ENCODE measurements around the gene POMGNT2.
"Not testable (repeated sequence)": the region's sequence is repeated elsewhere in the genome, so short reads cannot be mapped to it uniquely, and the experiment has no call there.

Gene POMGNT2

DNA sequence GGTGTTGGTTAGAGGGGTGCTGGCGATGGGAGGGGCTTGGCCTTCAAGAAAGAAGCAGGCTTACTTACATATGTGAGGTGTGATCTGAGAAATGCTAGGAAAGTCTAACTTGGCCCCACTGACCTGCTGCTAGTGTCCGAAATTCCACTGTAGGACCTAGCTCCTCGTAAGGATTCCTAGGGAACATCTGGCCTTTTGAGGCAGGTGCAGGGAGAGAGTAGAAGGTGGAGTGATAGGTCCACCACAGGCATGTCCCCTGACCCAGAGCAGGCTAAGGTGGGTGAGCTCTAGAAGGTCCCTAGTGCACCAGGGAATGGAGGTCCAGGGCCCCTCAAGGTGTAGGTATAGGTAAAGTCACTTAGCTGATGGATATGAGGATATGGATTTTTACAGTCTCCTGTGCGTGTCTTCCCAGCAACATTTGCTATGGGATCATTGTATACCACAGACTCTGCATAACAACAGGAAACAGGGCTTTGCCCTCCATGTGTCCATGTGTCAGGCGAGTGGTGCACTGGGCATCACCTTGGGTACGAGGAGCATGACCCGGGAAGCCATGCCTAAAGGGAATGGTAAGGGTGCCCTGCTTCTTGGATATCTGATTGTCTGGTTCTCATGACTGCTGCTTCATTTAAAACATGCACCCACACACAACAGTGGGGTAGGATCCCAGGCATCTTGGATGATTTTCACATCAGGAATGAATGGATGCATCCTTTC, 32.6 kb downstream of the POMGNT2 start:
- H3K4me3 ChIP-seq, result no peak overlapping the region
- H3K27ac ChIP-seq, result no peak overlapping the region
- DNase-seq (ENCODE audit: low spot score), result no peak
- TF ChIP-seq, protein P1, sequence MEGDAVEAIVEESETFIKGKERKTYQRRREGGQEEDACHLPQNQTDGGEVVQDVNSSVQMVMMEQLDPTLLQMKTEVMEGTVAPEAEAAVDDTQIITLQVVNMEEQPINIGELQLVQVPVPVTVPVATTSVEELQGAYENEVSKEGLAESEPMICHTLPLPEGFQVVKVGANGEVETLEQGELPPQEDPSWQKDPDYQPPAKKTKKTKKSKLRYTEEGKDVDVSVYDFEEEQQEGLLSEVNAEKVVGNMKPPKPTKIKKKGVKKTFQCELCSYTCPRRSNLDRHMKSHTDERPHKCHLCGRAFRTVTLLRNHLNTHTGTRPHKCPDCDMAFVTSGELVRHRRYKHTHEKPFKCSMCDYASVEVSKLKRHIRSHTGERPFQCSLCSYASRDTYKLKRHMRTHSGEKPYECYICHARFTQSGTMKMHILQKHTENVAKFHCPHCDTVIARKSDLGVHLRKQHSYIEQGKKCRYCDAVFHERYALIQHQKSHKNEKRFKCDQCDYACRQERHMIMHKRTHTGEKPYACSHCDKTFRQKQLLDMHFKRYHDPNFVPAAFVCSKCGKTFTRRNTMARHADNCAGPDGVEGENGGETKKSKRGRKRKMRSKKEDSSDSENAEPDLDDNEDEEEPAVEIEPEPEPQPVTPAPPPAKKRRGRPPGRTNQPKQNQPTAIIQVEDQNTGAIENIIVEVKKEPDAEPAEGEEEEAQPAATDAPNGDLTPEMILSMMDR (IDR thresholded peaks at IDR 0.05), result no peak

DNA sequence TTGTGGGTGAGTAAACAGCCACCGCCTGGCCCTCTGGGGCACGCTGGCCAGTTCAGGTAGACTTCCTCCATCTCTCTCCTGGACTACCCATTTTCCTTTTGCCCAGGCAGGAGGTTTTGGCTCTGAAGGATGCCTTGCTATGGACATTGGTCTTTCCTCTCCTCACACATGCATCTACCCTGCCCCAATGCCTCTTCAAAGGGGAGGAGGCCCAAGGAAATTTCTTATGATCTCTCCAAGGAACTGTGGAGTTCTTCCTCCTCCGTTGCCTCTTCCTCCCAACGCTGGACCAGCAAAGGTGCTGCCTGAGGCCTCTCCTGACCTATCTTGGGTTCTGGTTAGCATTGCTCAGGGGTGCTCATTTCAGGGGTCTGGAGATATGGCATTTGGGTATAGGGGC, 33.5 kb downstream of the POMGNT2 start:
- no peak for DNase-seq (ENCODE audit: low spot score)
- TF ChIP-seq, protein P1 (IDR thresholded peaks at IDR 0.05), result no peak
- Histone ChIP-seq H3K4me3 (no peak overlapping the region), H3K27ac (no peak overlapping the region)

DNA sequence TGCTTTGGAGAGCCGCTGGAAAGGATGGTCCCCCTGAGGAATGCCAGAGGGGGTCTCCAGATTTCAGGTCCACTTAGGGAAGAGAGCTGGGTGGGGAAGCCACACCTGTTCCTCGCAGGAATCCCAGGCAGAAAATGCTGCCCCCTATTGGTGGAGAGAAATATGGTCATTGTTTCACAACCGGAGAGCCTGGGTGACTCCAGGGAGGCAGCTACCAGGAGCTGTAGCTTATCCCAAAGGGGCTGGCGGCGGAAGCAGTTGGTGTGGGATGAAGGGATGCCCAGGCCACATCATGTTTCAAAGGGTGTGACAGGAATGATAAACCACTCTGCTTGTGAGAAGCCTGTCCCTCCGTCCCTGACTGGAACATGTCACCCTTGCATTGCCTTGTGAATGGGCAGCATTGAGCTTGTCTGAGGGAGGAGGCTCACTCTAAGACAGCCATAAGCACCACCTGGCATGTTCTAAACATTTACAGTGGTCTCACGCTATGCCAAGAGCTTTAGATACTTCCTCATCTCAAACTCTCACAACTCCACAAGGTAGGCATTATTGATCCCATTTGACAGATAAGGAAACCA, 34.5 kb downstream of the POMGNT2 start:
- Histone ChIP-seq H3K27ac (no peak overlapping the region), H3K4me3 (no peak overlapping the region)
- no peak for DNase-seq (ENCODE audit: low spot score)
- TF ChIP-seq, protein P1 (IDR thresholded peaks at IDR 0.05), result no peak

DNA sequence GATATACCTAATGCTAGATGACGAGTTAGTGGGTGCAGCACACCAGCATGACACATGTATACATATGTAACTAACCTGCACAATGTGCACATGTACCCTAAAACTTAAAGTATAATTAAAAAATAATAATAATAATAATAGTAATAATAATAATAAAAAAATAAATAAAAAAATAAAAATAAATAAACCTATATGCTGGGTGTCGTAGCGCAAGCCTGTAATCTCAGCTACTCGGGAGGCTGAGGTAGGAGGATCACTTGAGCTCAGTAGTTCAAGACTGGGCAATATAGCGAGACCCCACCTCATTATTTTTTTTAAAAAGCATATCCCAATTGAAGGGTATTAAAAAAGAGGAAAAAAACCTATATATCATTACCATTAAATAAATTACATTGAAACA, 35.2 kb downstream of the POMGNT2 start:
- not testable (repeated sequence) for DNase-seq (ENCODE audit: low spot score); H3K27ac ChIP-seq; H3K4me3 ChIP-seq

DNA sequence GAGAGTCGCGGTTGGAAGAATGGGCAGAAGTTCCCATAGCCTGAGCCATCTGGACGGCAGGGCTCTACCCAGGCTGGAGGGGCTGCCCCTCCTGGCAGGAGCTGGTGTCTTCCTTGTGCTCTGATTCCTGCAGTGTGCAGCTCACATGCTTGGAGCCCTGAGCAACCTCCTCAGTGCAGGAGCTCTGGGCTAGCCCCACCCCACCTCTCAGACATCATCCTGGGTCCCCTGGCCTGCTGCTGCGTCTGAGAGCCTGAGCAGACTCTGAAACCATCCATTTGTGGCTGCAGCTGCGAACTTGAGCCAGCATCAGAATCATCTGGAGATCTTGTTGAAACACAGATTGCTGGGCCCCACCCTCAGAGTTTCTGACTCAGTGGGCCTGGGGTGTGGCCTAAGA, 42.8 kb downstream of the POMGNT2 start:
- Histone ChIP-seq H3K27ac (no peak overlapping the region), H3K4me3 (no peak overlapping the region)
- DNase-seq (ENCODE audit: low spot score), result no peak
- TF ChIP-seq, protein P1 (IDR thresholded peaks at IDR 0.05), result no peak

DNA sequence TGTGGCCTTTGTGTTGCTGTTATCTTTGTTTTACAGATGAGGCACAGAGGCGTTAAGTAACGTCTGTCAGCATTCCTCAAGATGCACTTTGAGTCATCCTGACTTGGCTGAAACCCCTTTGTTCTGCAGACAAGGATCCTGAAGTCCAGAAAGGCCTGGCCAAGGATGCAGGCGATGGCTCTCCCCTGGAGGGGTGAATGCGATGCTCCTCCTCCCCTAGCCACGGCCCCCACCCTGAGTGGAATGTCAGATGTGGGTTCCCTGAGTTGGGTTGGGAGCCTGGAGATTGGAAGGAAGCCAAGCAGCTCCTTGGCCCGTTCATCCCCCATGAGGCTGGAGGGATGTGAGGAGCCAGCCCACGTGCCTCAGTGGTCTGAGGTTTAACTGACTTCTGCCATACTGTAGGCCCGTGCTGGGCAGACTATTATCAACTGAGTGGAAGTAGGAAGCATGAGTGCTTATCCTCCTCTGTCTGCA, 43.3 kb downstream of the POMGNT2 start:
- H3K4me3 ChIP-seq, result no peak overlapping the region
- TF ChIP-seq, protein P1 (IDR thresholded peaks at IDR 0.05), result no peak
- DNase-seq (ENCODE audit: low spot score), result no peak

DNA sequence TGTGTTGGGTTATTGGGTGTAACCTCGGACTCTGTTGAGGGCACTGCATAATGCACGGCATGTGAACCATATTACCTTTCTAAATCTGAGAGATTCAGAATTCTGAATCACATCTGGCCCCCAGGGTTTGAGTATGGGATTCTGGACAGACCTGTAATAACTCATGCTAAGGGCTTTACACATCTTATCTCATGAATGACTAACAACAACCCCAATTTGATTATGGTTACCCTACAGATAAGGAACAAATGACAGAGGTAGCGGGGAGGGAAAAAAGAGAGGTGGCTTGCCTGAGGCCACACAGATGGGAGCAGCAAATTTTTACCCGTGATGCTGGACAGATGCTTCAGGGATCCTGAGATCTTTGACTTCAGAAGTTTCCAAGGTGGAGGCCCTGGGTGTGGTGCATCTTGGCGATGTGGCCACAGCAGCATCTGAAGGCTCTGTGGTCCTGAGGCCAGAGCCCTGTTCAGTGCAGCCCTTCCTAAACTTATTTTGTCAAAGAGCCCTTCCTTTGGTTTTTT, 43.8 kb downstream of the POMGNT2 start:
- Histone ChIP-seq H3K4me3 (no peak overlapping the region), H3K27ac (no peak overlapping the region)
- no peak for DNase-seq (ENCODE audit: low spot score)
- TF ChIP-seq, protein P1 (IDR thresholded peaks at IDR 0.05), result no peak

More for the DNA sequence above, 43.3 kb downstream of the POMGNT2 start:
- no peak overlapping the region for H3K27ac ChIP-seq

Data from coronary artery (tissue), 2 donors.